Measurements from ENCODE around the gene ZFAND5. TPM values are rescaled to one million over a fixed set of nuclear protein-coding genes. Genes with fewer than 3 reads are reported as not detected.
A peak's percentile ranks its signal among the peaks of the same experiment; 100 is the strongest.

ZFAND5 gene
- polyA plus RNA-seq, 1 donor from 2014 or later = 110 TPM

- Mint-ChIP-seq H3K4me1 (peaks cover 0 to 6% (median 5%) of the 10 kb centered on the region in 3 donors), H3K27me3 (no peaks in the 10 kb centered on the region), H3K27ac (no peak overlapping the region), H3K9me3 (no peaks in the 10 kb centered on the region), H3K4me3 (no peak overlapping the region), H3K36me3 (peaks cover 2% of the 10 kb centered on the region)
These were observed 40.0 kb downstream of the ZFAND5 start for GRCh38 chr9:72324974-72325373.

GRCh38 chr9:72322678-72323077, 42.3 kb downstream of the ZFAND5 start:
- Mint-ChIP-seq H3K4me1 (peaks cover 0 to 4% (median 3%) of the 10 kb centered on the region in 3 donors), H3K4me3 (no peak overlapping the region), H3K9me3 (no peaks in the 10 kb centered on the region), H3K27me3 (no peaks in the 10 kb centered on the region), H3K36me3 (peaks cover 2% of the 10 kb centered on the region), H3K27ac (no peak overlapping the region)

DNA sequence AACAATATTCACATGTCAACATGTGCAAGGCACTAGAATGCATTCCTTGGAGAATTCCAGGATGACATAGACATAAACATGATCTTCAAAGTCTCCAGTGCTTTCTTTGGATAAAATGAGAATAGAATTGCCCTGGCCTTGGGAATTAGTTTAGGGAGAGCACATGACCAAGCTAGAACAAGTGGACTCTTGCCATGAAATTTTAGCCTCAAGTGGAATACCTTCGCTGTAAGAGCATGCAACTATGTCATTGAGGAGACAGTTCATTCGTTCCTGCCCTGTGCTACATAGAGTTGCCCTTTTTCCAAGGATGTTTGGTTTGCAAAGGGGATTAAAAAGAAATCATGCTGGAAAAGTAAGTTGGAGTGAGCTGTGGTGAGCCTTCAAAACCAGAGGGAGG, 42.7 kb downstream of the ZFAND5 start:
- Mint-ChIP-seq H3K4me1 (peaks cover 0 to 2% (median 0%) of the 10 kb centered on the region in 3 donors), H3K36me3 (peaks cover 2% of the 10 kb centered on the region), H3K9me3 (no peaks in the 10 kb centered on the region), H3K27me3 (no peaks in the 10 kb centered on the region), H3K4me3 (no peak overlapping the region), H3K27ac (no peak overlapping the region)

DNA sequence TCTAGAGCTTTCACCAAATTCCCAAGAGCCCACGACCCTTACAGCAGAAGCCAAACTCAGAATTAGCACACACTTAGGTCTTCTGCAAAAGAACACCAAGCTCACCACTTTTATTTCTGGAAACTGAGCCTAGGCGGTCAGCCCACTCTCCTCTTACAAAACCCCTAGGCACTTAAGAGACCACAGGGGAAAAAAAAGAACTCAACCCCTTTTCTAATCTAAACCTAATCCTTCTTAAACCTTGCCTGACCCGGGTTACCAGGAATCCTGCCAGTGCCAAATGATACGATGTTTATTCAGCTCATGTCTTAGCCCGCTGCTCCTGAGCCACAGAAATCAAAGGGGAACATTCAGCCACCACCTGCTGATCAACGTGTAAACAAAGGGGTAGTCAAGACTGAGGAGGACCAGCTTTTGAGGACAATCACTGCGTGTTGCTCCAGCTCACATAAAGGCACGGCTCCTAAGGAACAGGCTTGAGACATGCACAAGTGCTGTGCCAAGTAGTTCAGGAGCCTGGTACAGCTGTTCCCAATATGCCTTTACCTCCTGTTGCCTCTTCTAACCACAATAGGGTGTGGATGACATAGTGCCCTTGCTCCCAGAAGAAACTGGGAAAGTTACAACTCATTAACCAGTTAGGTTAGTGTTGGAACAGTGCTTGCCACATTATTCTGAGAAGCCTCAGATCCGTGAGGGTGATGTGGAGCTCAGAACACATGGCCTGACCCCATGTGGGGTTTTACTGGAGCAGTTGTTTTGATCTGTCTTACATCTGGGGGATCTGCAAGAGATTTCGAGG, 49.3 kb downstream of the ZFAND5 start:
- Mint-ChIP-seq H3K27me3 (no peaks in the 10 kb centered on the region), H3K9me3 (no peaks in the 10 kb centered on the region), H3K27ac (peak overlapping the region in 2 of 3 donors; percentile 0 to 83), H3K36me3 (peaks cover 2% of the 10 kb centered on the region), H3K4me1 (peaks cover 3 to 15% (median 10%) of the 10 kb centered on the region in 3 donors), H3K4me3 (peak overlapping the region in 1 of 4 donors; percentile 33)

DNA sequence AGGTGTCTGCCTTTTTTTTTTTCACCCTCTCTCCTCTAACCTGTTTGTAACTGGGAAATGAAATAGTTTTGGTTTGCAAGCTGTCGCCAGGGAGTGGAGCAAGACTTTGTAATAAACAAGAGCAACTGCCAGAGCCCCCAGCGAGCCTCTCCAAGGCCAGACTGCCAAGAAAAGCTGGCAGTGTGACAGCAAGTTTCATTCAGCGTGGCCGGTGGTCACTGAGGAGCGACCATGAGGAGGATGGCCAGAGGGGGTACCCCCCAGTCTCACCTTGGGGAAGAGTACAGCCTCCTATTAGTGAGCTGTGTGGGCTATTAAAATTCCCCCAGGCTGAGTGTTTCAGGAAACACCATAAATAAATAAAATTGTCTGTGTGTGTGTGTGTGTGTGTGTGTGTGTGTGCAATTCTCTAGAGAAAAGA, 49.9 kb downstream of the ZFAND5 start:
- Mint-ChIP-seq H3K4me3 (peak overlapping the region in 1 of 4 donors; percentile 33), H3K27ac (peak overlapping the region in 2 of 3 donors; percentile 0 to 83)

GRCh38 chr9:72313507-72313906, 51.5 kb downstream of the ZFAND5 start:
- H3K4me1 Mint-ChIP-seq = peaks cover 5 to 15% (median 10%) of the 10 kb centered on the region in 3 donors
- H3K27ac Mint-ChIP-seq = no peak overlapping the region
- no peaks in the 10 kb centered on the region for H3K27me3 Mint-ChIP-seq
- H3K36me3 Mint-ChIP-seq = peaks cover 2% of the 10 kb centered on the region
- peak overlapping the region in 1 of 4 donors; percentile 21 for H3K4me3 Mint-ChIP-seq
- H3K9me3 Mint-ChIP-seq = no peaks in the 10 kb centered on the region

More for the DNA sequence above, 49.9 kb downstream of the ZFAND5 start:
- Mint-ChIP-seq H3K27me3 (no peaks in the 10 kb centered on the region), H3K9me3 (no peaks in the 10 kb centered on the region), H3K4me1 (peaks cover 3 to 15% (median 10%) of the 10 kb centered on the region in 3 donors), H3K36me3 (peaks cover 2% of the 10 kb centered on the region)

- peaks cover 5 to 15% (median 12%) of the 10 kb centered on the region in 3 donors for H3K4me1 Mint-ChIP-seq
- no peaks in the 10 kb centered on the region for H3K9me3 Mint-ChIP-seq
- no peaks in the 10 kb centered on the region for H3K27me3 Mint-ChIP-seq
- H3K4me3 Mint-ChIP-seq = no peak overlapping the region
- no peaks in the 10 kb centered on the region for H3K36me3 Mint-ChIP-seq
- H3K27ac Mint-ChIP-seq = no peak overlapping the region
These were observed 52.5 kb downstream of the ZFAND5 start for GRCh38 chr9:72312386-72312987.

DNA sequence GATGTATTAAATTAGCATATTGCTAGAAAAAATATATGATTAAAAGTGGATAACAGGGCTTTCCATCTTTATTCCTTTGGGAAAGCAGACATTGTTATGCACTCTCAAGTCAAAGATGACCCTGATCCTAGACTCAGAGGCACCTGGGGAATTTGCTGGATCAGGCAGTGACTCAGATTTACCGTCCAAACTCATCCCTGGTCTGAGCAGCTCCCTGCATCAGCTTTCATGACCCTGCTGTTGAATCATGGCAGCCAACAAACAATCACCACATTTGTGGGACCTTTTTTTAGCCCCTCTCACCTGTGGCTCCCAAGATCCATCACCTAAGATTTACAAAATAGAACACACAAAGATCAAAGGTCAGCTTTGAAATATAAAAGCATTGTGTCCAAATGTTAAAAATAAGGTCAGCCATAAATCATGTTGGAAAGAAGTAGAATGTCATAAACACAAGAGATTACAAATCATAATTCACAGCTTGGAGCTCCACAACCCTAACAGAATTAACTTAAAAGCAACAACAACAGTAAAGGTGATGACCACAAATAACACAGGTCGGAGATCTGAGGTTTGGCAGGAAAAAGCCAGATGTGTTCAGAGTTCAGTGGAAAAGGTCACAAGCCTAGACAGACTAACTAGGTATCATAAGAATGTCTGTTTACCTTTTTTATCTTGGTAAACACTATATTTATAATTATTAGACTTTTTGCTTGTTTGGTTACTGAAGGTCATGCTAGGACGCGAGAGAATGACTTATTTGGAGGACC, 55.5 kb downstream of the ZFAND5 start:
- Mint-ChIP-seq H3K27ac (no peak overlapping the region), H3K27me3 (no peaks in the 10 kb centered on the region), H3K9me3 (no peaks in the 10 kb centered on the region), H3K4me1 (peaks cover 19 to 29% (median 28%) of the 10 kb centered on the region in 3 donors), H3K36me3 (peaks cover 5% of the 10 kb centered on the region), H3K4me3 (peak overlapping the region in 2 of 4 donors; percentile 4 to 36)

- Mint-ChIP-seq H3K4me3 (peak overlapping the region; percentile 5 to 86 (median 72)), H3K9me3 (no peaks in the 10 kb centered on the region), H3K27me3 (no peaks in the 10 kb centered on the region), H3K27ac (peak overlapping the region; percentile 16 to 59 (median 27)), H3K4me1 (peaks cover 25 to 36% (median 31%) of the 10 kb centered on the region in 3 donors), H3K36me3 (peaks cover 5% of the 10 kb centered on the region)
These were observed 58.2 kb downstream of the ZFAND5 start for GRCh38 chr9:72306761-72307160.

GRCh38 chr9:72305707-72306106, 59.3 kb downstream of the ZFAND5 start:
- Mint-ChIP-seq H3K9me3 (no peaks in the 10 kb centered on the region), H3K4me1 (peaks cover 34 to 45% (median 39%) of the 10 kb centered on the region in 3 donors), H3K4me3 (peak overlapping the region; percentile 78 to 95 (median 86)), H3K36me3 (peaks cover 8% of the 10 kb centered on the region), H3K27me3 (no peaks in the 10 kb centered on the region), H3K27ac (peak overlapping the region; percentile 84 to 94 (median 93))

DNA sequence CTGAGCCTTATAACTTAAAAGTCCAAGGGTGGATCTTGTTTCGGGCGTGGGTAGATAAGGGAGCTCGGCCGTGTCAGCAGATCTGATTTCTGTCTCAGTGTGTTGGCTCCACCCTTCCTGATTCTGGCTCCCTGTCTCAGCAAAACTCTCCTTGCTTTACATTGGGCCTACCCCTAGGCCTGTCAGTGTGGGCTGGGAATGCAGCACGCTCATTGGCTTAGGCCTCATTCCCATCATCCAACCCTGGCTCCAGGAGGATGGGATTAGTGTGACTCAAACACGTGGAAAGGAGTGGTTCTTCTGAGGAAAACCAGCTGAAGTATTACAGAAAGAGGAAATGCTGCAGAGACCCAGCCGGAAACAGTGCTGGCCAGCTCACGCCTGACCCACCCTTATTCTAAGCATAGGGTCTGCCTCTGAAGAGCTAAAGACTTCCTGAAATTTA, 59.9 kb downstream of the ZFAND5 start:
- peak overlapping the region; percentile 84 to 94 (median 93) for H3K27ac Mint-ChIP-seq
- peaks cover 38 to 51% (median 44%) of the 10 kb centered on the region in 3 donors for H3K4me1 Mint-ChIP-seq
- H3K9me3 Mint-ChIP-seq = no peaks in the 10 kb centered on the region
- H3K36me3 Mint-ChIP-seq = peaks cover 8% of the 10 kb centered on the region
- no peaks in the 10 kb centered on the region for H3K27me3 Mint-ChIP-seq
- peak overlapping the region; percentile 78 to 95 (median 86) for H3K4me3 Mint-ChIP-seq

DNA sequence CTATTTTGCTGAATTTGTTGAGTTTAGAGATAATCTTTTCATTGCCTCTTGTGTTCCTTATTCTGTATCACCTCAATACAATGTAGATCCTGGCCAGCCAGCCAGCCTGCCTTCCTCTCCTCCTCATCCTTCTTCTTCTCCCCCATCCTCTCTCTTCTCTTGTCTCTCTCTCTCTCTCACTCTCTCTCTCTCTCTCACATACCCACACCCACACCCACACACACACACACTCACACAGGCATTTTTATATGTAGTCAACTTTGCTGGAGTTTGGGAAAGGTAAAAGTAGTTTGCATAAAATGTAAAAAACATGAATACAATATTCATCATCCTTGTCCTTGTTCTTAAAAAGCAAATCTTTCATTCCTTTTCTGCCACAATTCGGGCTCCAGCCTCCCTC, 60.5 kb downstream of the ZFAND5 start:
- Mint-ChIP-seq H3K4me1 (peaks cover 37 to 54% (median 44%) of the 10 kb centered on the region in 3 donors), H3K9me3 (no peaks in the 10 kb centered on the region), H3K27me3 (no peaks in the 10 kb centered on the region), H3K36me3 (peaks cover 8% of the 10 kb centered on the region), H3K4me3 (peak overlapping the region; percentile 78 to 95 (median 86)), H3K27ac (peak overlapping the region; percentile 84 to 94 (median 93))

Measured in IgD-negative memory B cell (primary cell).